ENCODE data around the gene DNLZ. TPM values are rescaled to one million over a fixed set of nuclear protein-coding genes. Genes with fewer than 3 reads are reported as not detected.
A peak's percentile ranks its signal among the peaks of the same experiment; 100 is the strongest.

The DNLZ gene
- total and polyA plus RNA-seq, 2 donors (not counting 3 experiments of a cell fraction or from before 2014, with no cell fraction given), result 26.9 to 38.4 TPM

DNA sequence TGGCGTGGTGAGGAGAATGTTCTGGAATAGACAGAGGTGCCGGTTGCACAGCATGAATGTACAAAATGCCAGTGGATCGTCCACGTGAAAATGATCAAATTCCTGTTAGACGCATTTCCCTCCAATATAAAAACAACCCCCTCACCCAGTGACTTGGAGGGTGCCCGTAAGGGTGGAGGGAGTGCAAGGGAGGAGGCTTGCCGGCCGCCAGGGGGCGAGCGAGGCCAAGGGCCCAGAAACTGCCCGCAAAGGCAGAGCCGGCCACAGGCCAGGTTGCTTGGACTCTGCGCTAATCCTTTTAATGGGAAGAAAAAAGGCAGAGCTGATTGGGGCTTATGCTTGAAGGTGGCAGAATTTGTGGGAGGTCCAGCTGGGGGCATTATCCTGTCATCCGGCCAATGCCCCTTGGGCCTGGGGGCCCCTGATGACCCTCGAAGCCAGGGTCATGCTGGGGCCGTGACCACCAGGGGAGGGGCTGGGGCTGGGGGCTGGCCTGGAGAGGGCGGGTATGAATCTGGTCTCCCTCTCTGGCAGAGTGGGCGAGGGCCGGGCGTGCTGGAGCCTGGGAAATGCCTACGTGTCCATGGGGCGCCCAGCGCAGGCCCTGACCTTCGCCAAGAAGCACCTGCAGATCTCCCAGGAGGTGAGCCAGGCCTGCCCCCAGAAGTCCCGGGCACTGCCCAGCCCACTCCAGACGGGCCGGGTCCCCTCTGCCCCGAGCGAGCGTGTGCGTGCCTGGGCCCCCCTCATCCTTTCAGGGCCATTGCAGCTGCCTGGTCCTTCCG, 24.2 kb downstream of the DNLZ start:
- FAIRE-seq (no peak), DNase-seq (ENCODE audit: low read depth, low spot score) (peak; percentile 49)
- H3K27me3 ChIP-seq (ENCODE audit: control insufficient read depth in 2 of 2, insufficient read depth in 2 of 2, low read length in 2 of 2), result no peaks in the 10 kb centered on the region
- H3K4me1 ChIP-seq (ENCODE audit: control insufficient read depth, extremely low read depth, insufficient read depth, low read length), result peaks cover 5% of the 10 kb centered on the region
- no peak overlapping the region for H3K4me3 ChIP-seq (replicated peaks in 1 of 3; ENCODE audit: insufficient read depth in 1 of 3, low read depth in 1 of 3, low read length in 3 of 3)
- ChIA-PET CTCF (interaction anchor here (0.6 to 1.0 kb wide), 3 partner anchors 24 to 53 kb away, joined by 3 to 4 read pairs (median 3); partner anchors contain the start of gene DNLZ), POLR2A (no interaction called here)
- no peaks in the 10 kb centered on the region for H3K9me3 ChIP-seq (replicated peaks; ENCODE audit: control insufficient read depth, insufficient read depth, low read length)
- no peaks in the 10 kb centered on the region for H4K20me1 ChIP-seq (replicated peaks; ENCODE audit: control insufficient read depth, extremely low read depth, insufficient read depth, low read length)
- no peaks in the 10 kb centered on the region for H3K9me1 ChIP-seq (replicated peaks; ENCODE audit: control insufficient read depth, extremely low read depth, insufficient read depth, low read length)
- TF ChIP-seq, protein P1, sequence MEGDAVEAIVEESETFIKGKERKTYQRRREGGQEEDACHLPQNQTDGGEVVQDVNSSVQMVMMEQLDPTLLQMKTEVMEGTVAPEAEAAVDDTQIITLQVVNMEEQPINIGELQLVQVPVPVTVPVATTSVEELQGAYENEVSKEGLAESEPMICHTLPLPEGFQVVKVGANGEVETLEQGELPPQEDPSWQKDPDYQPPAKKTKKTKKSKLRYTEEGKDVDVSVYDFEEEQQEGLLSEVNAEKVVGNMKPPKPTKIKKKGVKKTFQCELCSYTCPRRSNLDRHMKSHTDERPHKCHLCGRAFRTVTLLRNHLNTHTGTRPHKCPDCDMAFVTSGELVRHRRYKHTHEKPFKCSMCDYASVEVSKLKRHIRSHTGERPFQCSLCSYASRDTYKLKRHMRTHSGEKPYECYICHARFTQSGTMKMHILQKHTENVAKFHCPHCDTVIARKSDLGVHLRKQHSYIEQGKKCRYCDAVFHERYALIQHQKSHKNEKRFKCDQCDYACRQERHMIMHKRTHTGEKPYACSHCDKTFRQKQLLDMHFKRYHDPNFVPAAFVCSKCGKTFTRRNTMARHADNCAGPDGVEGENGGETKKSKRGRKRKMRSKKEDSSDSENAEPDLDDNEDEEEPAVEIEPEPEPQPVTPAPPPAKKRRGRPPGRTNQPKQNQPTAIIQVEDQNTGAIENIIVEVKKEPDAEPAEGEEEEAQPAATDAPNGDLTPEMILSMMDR (IDR thresholded peaks at IDR 0.05; ENCODE audit: extremely low read depth in 1 of 2, insufficient read depth in 1 of 2, low read depth in 1 of 2, low read length in 2 of 2), result peak; percentile 92 to 94
- no peak for TF ChIP-seq EZH2 (IDR thresholded peaks at IDR 0.05; ENCODE audit: borderline replicate concordance, low read depth, low read length, severe bottlenecking)
- dilution Hi-C loops (cut with MboI; ENCODE audit: extremely low pct_ligation_motif_present, low sequenced_read_pairs) (no loop called here), intact Hi-C loops (cut with micrococcal nuclease) (loop anchor here (1.0 kb wide), 1 partner anchor 61 kb away; the partner anchor contains the start of gene SNAPC4)
- no peak overlapping the region for H3K9ac ChIP-seq (replicated peaks; ENCODE audit: extremely low read depth, insufficient read depth, low read length)
- no TSS peak for BruUV-seq (replicated peaks)
- H3K36me3 ChIP-seq (ENCODE audit: control insufficient read depth in 2 of 2, extremely low read depth in 1 of 2, insufficient read depth in 2 of 2, low read length in 2 of 2), result peaks cover 5 to 35% of the 10 kb centered on the region in 2 experiments
- H2AFZ ChIP-seq (ENCODE audit: low read depth, low read length), result no peak overlapping the region
- no peak overlapping the region for H3K27ac ChIP-seq (ENCODE audit: insufficient read depth, low read depth, low read length)
- H3K4me2 ChIP-seq (ENCODE audit: insufficient read depth, low read length), result no peak overlapping the region
- no peaks in the 10 kb centered on the region for H3K79me2 ChIP-seq (ENCODE audit: control insufficient read depth, insufficient read depth, low read length)

- Histone ChIP-seq H3K4me2 (ENCODE audit: insufficient read depth, low read length) (no peak overlapping the region), H3K9me3 (replicated peaks; ENCODE audit: control insufficient read depth, insufficient read depth, low read length) (no peaks in the 10 kb centered on the region), H3K4me3 (replicated peaks in 1 of 3; ENCODE audit: insufficient read depth in 1 of 3, low read depth in 1 of 3, low read length in 3 of 3) (no peak overlapping the region), H3K79me2 (ENCODE audit: control insufficient read depth, insufficient read depth, low read length) (no peaks in the 10 kb centered on the region), H3K36me3 (ENCODE audit: control insufficient read depth in 2 of 2, extremely low read depth in 1 of 2, insufficient read depth in 2 of 2, low read length in 2 of 2) (peaks cover 5 to 36% of the 10 kb centered on the region in 2 experiments), H3K9me1 (replicated peaks; ENCODE audit: control insufficient read depth, extremely low read depth, insufficient read depth, low read length) (no peaks in the 10 kb centered on the region), H3K27ac (ENCODE audit: insufficient read depth, low read depth, low read length) (no peak overlapping the region), H3K4me1 (ENCODE audit: control insufficient read depth, extremely low read depth, insufficient read depth, low read length) (peaks cover 5% of the 10 kb centered on the region), H2AFZ (ENCODE audit: low read depth, low read length) (no peak overlapping the region), H4K20me1 (replicated peaks; ENCODE audit: control insufficient read depth, extremely low read depth, insufficient read depth, low read length) (no peaks in the 10 kb centered on the region), H3K27me3 (ENCODE audit: control insufficient read depth in 2 of 2, insufficient read depth in 2 of 2, low read length in 2 of 2) (no peaks in the 10 kb centered on the region), H3K9ac (replicated peaks; ENCODE audit: extremely low read depth, insufficient read depth, low read length) (no peak overlapping the region)
- DNase-seq (ENCODE audit: low read depth, low spot score), result no peak
- no peak for FAIRE-seq
- CTCF ChIA-PET, result interaction anchor here (0.8 to 1.3 kb wide), 3 partner anchors 10 to 27 kb away, joined by 3 read pairs; no protein-coding TSS in a partner anchor
- no peak for TF ChIP-seq JUN (IDR thresholded peaks at IDR 0.05; ENCODE audit: borderline replicate concordance, insufficient read depth, insufficient read length, low read depth)
- no peak for TF ChIP-seq EZH2 (IDR thresholded peaks at IDR 0.05; ENCODE audit: borderline replicate concordance, low read depth, low read length, severe bottlenecking)
- TF ChIP-seq POLR2AphosphoS5 (IDR thresholded peaks at IDR 0.05; ENCODE audit: insufficient read depth, low read depth, low read length), result no peak
- TF ChIP-seq MYC (IDR thresholded peaks at IDR 0.05; ENCODE audit: low read depth, low read length), result no peak
- TF ChIP-seq MAX (IDR thresholded peaks at IDR 0.05; ENCODE audit: insufficient read depth, insufficient read length), result no peak
- TF ChIP-seq, protein P1 (IDR thresholded peaks at IDR 0.05; ENCODE audit: extremely low read depth in 1 of 2, insufficient read depth in 1 of 2, low read depth in 1 of 2, low read length in 2 of 2), result no peak
- no peak for TF ChIP-seq POLR2A (IDR thresholded peaks at IDR 0.05; ENCODE audit: low read depth, low read length)
- no peak for TF ChIP-seq FOS (IDR thresholded peaks at IDR 0.05; ENCODE audit: borderline replicate concordance, insufficient read depth, low read length)
- no peak for TF ChIP-seq GATA2 (IDR thresholded peaks at IDR 0.05; ENCODE audit: insufficient read depth, insufficient read length, low read depth, low read length)
- no TSS peak for BruUV-seq (replicated peaks)
- POLR2A ChIA-PET, result no interaction called here
- intact Hi-C loops (cut with micrococcal nuclease) (no loop called here), dilution Hi-C loops (cut with MboI; ENCODE audit: extremely low pct_ligation_motif_present, low sequenced_read_pairs) (no loop called here)
Measured at GRCh38 chr9:136338511-136338910, 25.0 kb downstream of the DNLZ start.

Measured in endothelial cell of umbilical vein (primary cell).